SK-N-SH (cell line): ENCODE results near the gene ABHD17B. TPM values are rescaled to one million over a fixed set of nuclear protein-coding genes. Genes with fewer than 3 reads are reported as not detected.

Experiments used
- CTCF ChIA-PET: fragments of 300-600, 350-600 bp; formaldehyde crosslinking; extraction: SDS; loops from one replicate; lab custom pipeline; 2021; lab: Yijun Ruan, JAX
- POLR2A ChIA-PET: fragments of 350-600 bp; sonication (Branson Sonifier 250); formaldehyde crosslinking; extraction: SDS; loops from one replicate; lab custom pipeline; 2020; ENCODE audit warnings: antibody characterized with exemption, inconsistent platforms; lab: Yijun Ruan, JAX
- DNase-seq: peaks from one replicate; pipeline ENCODE4 v3.0.0; 2012
- H2AFZ ChIP-seq: fragments of 200-600 bp; sonication (generic); 2 replicates; pipeline ENCODE4 v1.8.1; 2016; ENCODE audit warnings: antibody characterized with exemption, mild to moderate bottlenecking, low read depth
- H3F3A ChIP-seq: fragments of 200-600 bp; sonication (generic); replicated peaks from 2 replicates; pipeline ENCODE3; 2016; ENCODE audit warnings: antibody characterized with exemption, mild to moderate bottlenecking; ENCODE audit not compliant: insufficient read depth
- H3K27ac ChIP-seq, 2 experiments: fragments of 200-500 bp in 1 of 2; fragments of 200-600 bp in 1 of 2; sonication (Bioruptor generic) in 1 of 2; sonication (generic), shearing (Covaris generic) in 1 of 2; 2 replicates each; pipeline versions ENCODE4 v1.5.1 to v1.6.1; 2014 to 2016; ENCODE audit warnings: low read depth in 2 of 2, inconsistent platforms in 1 of 2, low read length in 1 of 2, mild to moderate bottlenecking in 1 of 2, mixed read lengths in 1 of 2
- H3K27me3 ChIP-seq: fragments of 200-600 bp; sonication (generic), shearing (Covaris generic); 2 replicates; pipeline ENCODE4 v1.6.1; 2016; ENCODE audit warnings: mixed run types; ENCODE audit not compliant: insufficient read depth
- H3K36me3 ChIP-seq, 2 experiments: fragments of 200-500 bp in 1 of 2; fragments of 200-600 bp in 1 of 2; sonication (Bioruptor generic) in 1 of 2; sonication (generic) in 1 of 2; replicated peaks in 1 of 2; 2 replicates each; pipeline versions ENCODE3 to v1.5.1; 2014 to 2016; ENCODE audit warnings: low read length in 1 of 2, mild to moderate bottlenecking in 1 of 2; ENCODE audit not compliant: insufficient read depth in 2 of 2, control insufficient read depth in 1 of 2
- H3K4me1 ChIP-seq, 2 experiments: fragments of 200-500 bp in 1 of 2; fragments of 200-600 bp in 1 of 2; sonication (Bioruptor generic) in 1 of 2; sonication (generic), shearing (Covaris generic) in 1 of 2; 2 replicates each; pipeline versions ENCODE4 v1.5.1 to v1.6.1; 2014 to 2016; ENCODE audit warnings: low read depth in 1 of 2, low read length in 1 of 2, mixed run types in 1 of 2; ENCODE audit not compliant: insufficient read depth in 2 of 2, control insufficient read depth in 1 of 2
- H3K4me2 ChIP-seq: fragments of 200-600 bp; sonication (generic), shearing (Covaris generic); 2 replicates; pipeline ENCODE4 v1.6.1; 2017; ENCODE audit warnings: mixed run types
- H3K4me3 ChIP-seq, 2 experiments: fragments of 200-500 bp in 1 of 2; fragments of 200-600 bp in 1 of 2; sonication (Bioruptor generic) in 1 of 2; sonication (generic), shearing (Covaris generic) in 1 of 2; 2 replicates each; pipeline versions ENCODE4 v1.5.1 to v1.8.1; 2014 to 2016; ENCODE audit warnings: low read depth in 2 of 2, inconsistent platforms in 1 of 2, low read length in 1 of 2, mild to moderate bottlenecking in 1 of 2, mixed read lengths in 1 of 2, moderate library complexity in 1 of 2
- H3K79me2 ChIP-seq: fragments of 200-600 bp; sonication (generic); 2 replicates; pipeline ENCODE4 v1.8.1; 2017; ENCODE audit warnings: mild to moderate bottlenecking; ENCODE audit not compliant: insufficient read depth
- H3K9ac ChIP-seq: fragments of 200-600 bp; sonication (generic); 2 replicates; pipeline ENCODE4 v1.6.1; 2017; ENCODE audit warnings: mixed run types
- H3K9me2 ChIP-seq: fragments of 200-600 bp; sonication (generic); 2 replicates; pipeline ENCODE4 v1.6.1; 2017; ENCODE audit warnings: mixed run types
- H3K9me3 ChIP-seq: fragments of 200-600 bp; sonication (generic); 2 replicates; pipeline ENCODE4 v1.6.1; 2017; ENCODE audit warnings: mixed run types, mild to moderate bottlenecking, moderate library complexity
- H4K20me1 ChIP-seq: fragments of 200-600 bp; sonication (generic); 2 replicates; pipeline ENCODE4 v1.6.1; 2017; ENCODE audit warnings: mild to moderate bottlenecking, mixed run types; ENCODE audit not compliant: insufficient read depth
- CHD2 ChIP-seq: fragments of 150-350 bp; IDR thresholded peaks from 2 replicates; pipeline ENCODE4 v1.6.1; 2018; ENCODE audit warnings: low read length; ENCODE audit not compliant: partially characterized antibody
- EZH2phosphoT487 ChIP-seq: fragments of 200-600 bp; sonication (generic); IDR thresholded peaks from 2 replicates; pipeline ENCODE4 v1.6.1; 2017; ENCODE audit warnings: low read depth, mixed run types, mild to moderate bottlenecking, antibody characterized with exemption, moderate library complexity, borderline replicate concordance
- GABPA ChIP-seq: IDR thresholded peaks from 2 replicates; pipeline ENCODE4 v1.4.0; 2012; ENCODE audit warnings: low read depth, mild to moderate bottlenecking
- MEF2A ChIP-seq: IDR thresholded peaks from 2 replicates; pipeline ENCODE4 v1.4.0; 2012; ENCODE audit warnings: low read depth, borderline replicate concordance
- POLR2AphosphoS5 ChIP-seq: IDR thresholded peaks from 2 replicates; pipeline ENCODE4 v1.6.1; 2012; ENCODE audit warnings: low read depth, low read length
- SIN3A ChIP-seq: IDR thresholded peaks from 2 replicates; pipeline ENCODE4 v1.6.1; 2012; ENCODE audit warnings: low read depth, mild to moderate bottlenecking, low read length, moderate library complexity, borderline replicate concordance
- TAF1 ChIP-seq: IDR thresholded peaks from 2 replicates; pipeline ENCODE4 v1.6.1; 2012; ENCODE audit warnings: low read depth, mild to moderate bottlenecking, low read length, moderate library complexity, borderline replicate concordance
- WGBS: methylation state at CpG from one replicate; pipeline ENCODE4 v1.1.6; 2017; ENCODE audit warnings: low lambda C conversion rate; 5-methylcytosine and 5-hydroxymethylcytosine counted together
- polyA plus RNA-seq, 3 experiments: library from polyadenylated mRNA; depleted of rRNA; stranded (reverse); fragments of >200 nt; gene quantifications; 2 replicates each; pipeline ENCODE4 v1.2.3, GENCODE V29; 2012
- TF ChIP-seq, protein P1 (sequence below): fragments of 150-350 bp; IDR thresholded peaks from 2 replicates; pipeline ENCODE4 v1.6.1; 2017; ENCODE audit warnings: antibody characterized with exemption, low read length, low read depth, borderline replicate concordance
- TF ChIP-seq, protein P2 (sequence below): IDR thresholded peaks from 2 replicates; pipeline ENCODE4 v1.4.0; 2012; ENCODE audit warnings: low read depth, borderline replicate concordance
- TF ChIP-seq, protein P3 (sequence below): IDR thresholded peaks from 2 replicates; pipeline ENCODE4; 2012
- TF ChIP-seq, protein P4 (sequence below): IDR thresholded peaks from 2 replicates; pipeline ENCODE4 v1.6.1; 2012; ENCODE audit warnings: mild to moderate bottlenecking, low read depth, low read length, moderate library complexity
- TF ChIP-seq, protein P5 (sequence below): fragments of 200-600 bp; sonication (generic); IDR thresholded peaks from 2 replicates; pipeline ENCODE4 v1.6.1; 2017; ENCODE audit warnings: antibody characterized with exemption, mild to moderate bottlenecking, moderate library complexity

The ABHD17B gene
- polyA plus RNA-seq, 1 of the 3 experiments (the other 2 are of a cell fraction), result 7.3 TPM

DNA sequence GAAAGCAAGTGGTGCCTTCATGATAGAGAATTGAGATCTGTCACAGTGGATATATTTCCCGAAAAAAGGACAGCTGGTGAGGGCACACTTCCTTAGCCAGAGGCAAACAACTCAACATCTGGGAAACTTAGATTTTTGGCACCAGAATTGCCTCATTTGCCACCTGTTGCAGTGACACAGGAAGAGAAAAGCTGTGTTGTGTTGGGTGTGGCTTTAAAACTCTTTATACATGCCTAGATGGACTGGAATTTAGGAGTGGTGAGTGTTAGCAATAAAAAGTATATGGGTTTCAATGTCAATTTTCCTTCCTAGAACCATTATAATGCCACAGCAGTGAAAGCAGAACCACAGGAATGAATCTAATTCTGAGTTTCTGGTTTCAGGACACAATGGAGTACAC is 80.1 kb downstream of the ABHD17B start:
- Histone ChIP-seq H2AFZ (no peak overlapping the region), H4K20me1 (no peaks in the 10 kb centered on the region), H3K79me2 (no peaks in the 10 kb centered on the region), H3K4me1 (no peaks in the 10 kb centered on the region), H3K4me2 (no peak overlapping the region), H3K4me3 (no peak overlapping the region), H3K9ac (no peak overlapping the region), H3K9me2 (no peaks in the 10 kb centered on the region), H3K9me3 (0 out of 2 replicates have a peak, but pooled peaks cover 4% of the 10 kb centered on the region), H3K27me3 (no peaks in the 10 kb centered on the region; the same call in 1 of the 2 replicates), H3K27ac (no peak overlapping the region), H3F3A (no peaks in the 10 kb centered on the region), H3K36me3 (no peaks in the 10 kb centered on the region)
- POLR2A ChIA-PET, result no interaction called here
- WGBS, result 0% methylated on average over 1 of the region's 1 CpG
- TF ChIP-seq, protein P1, sequence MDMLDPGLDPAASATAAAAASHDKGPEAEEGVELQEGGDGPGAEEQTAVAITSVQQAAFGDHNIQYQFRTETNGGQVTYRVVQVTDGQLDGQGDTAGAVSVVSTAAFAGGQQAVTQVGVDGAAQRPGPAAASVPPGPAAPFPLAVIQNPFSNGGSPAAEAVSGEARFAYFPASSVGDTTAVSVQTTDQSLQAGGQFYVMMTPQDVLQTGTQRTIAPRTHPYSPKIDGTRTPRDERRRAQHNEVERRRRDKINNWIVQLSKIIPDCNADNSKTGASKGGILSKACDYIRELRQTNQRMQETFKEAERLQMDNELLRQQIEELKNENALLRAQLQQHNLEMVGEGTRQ, result no peak
- TF ChIP-seq POLR2AphosphoS5 (no peak), EZH2phosphoT487 (no peak), TAF1 (no peak), SIN3A (no peak), MEF2A (no peak), CHD2 (no peak), GABPA (no peak)
- TF ChIP-seq, protein P2, sequence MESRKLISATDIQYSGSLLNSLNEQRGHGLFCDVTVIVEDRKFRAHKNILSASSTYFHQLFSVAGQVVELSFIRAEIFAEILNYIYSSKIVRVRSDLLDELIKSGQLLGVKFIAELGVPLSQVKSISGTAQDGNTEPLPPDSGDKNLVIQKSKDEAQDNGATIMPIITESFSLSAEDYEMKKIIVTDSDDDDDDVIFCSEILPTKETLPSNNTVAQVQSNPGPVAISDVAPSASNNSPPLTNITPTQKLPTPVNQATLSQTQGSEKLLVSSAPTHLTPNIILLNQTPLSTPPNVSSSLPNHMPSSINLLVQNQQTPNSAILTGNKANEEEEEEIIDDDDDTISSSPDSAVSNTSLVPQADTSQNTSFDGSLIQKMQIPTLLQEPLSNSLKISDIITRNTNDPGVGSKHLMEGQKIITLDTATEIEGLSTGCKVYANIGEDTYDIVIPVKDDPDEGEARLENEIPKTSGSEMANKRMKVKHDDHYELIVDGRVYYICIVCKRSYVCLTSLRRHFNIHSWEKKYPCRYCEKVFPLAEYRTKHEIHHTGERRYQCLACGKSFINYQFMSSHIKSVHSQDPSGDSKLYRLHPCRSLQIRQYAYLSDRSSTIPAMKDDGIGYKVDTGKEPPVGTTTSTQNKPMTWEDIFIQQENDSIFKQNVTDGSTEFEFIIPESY, result no peak
- TF ChIP-seq, protein P3, sequence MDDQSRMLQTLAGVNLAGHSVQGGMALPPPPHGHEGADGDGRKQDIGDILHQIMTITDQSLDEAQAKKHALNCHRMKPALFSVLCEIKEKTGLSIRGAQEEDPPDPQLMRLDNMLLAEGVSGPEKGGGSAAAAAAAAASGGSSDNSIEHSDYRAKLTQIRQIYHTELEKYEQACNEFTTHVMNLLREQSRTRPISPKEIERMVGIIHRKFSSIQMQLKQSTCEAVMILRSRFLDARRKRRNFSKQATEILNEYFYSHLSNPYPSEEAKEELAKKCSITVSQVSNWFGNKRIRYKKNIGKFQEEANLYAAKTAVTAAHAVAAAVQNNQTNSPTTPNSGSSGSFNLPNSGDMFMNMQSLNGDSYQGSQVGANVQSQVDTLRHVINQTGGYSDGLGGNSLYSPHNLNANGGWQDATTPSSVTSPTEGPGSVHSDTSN, result no peak
- TF ChIP-seq, protein P4, sequence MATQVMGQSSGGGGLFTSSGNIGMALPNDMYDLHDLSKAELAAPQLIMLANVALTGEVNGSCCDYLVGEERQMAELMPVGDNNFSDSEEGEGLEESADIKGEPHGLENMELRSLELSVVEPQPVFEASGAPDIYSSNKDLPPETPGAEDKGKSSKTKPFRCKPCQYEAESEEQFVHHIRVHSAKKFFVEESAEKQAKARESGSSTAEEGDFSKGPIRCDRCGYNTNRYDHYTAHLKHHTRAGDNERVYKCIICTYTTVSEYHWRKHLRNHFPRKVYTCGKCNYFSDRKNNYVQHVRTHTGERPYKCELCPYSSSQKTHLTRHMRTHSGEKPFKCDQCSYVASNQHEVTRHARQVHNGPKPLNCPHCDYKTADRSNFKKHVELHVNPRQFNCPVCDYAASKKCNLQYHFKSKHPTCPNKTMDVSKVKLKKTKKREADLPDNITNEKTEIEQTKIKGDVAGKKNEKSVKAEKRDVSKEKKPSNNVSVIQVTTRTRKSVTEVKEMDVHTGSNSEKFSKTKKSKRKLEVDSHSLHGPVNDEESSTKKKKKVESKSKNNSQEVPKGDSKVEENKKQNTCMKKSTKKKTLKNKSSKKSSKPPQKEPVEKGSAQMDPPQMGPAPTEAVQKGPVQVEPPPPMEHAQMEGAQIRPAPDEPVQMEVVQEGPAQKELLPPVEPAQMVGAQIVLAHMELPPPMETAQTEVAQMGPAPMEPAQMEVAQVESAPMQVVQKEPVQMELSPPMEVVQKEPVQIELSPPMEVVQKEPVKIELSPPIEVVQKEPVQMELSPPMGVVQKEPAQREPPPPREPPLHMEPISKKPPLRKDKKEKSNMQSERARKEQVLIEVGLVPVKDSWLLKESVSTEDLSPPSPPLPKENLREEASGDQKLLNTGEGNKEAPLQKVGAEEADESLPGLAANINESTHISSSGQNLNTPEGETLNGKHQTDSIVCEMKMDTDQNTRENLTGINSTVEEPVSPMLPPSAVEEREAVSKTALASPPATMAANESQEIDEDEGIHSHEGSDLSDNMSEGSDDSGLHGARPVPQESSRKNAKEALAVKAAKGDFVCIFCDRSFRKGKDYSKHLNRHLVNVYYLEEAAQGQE, result no peak
- TF ChIP-seq, protein P5, sequence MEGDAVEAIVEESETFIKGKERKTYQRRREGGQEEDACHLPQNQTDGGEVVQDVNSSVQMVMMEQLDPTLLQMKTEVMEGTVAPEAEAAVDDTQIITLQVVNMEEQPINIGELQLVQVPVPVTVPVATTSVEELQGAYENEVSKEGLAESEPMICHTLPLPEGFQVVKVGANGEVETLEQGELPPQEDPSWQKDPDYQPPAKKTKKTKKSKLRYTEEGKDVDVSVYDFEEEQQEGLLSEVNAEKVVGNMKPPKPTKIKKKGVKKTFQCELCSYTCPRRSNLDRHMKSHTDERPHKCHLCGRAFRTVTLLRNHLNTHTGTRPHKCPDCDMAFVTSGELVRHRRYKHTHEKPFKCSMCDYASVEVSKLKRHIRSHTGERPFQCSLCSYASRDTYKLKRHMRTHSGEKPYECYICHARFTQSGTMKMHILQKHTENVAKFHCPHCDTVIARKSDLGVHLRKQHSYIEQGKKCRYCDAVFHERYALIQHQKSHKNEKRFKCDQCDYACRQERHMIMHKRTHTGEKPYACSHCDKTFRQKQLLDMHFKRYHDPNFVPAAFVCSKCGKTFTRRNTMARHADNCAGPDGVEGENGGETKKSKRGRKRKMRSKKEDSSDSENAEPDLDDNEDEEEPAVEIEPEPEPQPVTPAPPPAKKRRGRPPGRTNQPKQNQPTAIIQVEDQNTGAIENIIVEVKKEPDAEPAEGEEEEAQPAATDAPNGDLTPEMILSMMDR, result no peak
- DNase-seq, result no peak
- CTCF ChIA-PET, result interaction anchor here (1.4 kb wide), 1 partner anchor 24 kb away, joined by 3 read pairs; no protein-coding TSS in a partner anchor
